GM12875 (cell line): ENCODE measurements around the gene METTL8.
A peak's percentile ranks its signal among the peaks of the same experiment; 100 is the strongest.

Experiments used
- H3K4me3 ChIP-seq: one replicate; pipeline ENCODE4 v1.5.1; 2011; ENCODE audit warnings: low read depth, low read length, control low read depth
- TF ChIP-seq, protein P1 (sequence below): IDR thresholded peaks from 2 replicates; pipeline ENCODE4 v1.5.1; 2011; ENCODE audit warnings: low read depth, mild to moderate bottlenecking, control low read depth, inconsistent platforms, low read length, moderate library complexity, borderline replicate concordance; ENCODE audit not compliant: insufficient read depth

The METTL8 gene, protein sequence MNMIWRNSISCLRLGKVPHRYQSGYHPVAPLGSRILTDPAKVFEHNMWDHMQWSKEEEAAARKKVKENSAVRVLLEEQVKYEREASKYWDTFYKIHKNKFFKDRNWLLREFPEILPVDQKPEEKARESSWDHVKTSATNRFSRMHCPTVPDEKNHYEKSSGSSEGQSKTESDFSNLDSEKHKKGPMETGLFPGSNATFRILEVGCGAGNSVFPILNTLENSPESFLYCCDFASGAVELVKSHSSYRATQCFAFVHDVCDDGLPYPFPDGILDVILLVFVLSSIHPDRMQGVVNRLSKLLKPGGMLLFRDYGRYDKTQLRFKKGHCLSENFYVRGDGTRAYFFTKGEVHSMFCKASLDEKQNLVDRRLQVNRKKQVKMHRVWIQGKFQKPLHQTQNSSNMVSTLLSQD

DNA sequence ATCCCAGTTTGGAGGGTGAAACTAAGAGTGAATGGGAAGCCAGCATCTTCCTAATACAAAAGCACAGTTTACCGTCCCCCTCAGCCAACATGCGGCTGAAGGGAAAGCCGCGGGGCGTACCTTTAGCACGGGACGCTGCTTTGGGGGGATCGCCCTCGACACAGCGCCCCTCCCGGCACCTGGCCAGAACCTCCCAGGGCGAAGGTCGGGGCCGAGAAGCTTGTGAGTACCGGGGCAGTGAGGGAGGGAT is at the start of gene METTL8:
Gene METTL8, minus strand, starts transcription at position 228 of the 250 bp plus-strand sequence. CDS start 41,805 bp downstream, outside the sequence.
- peak within 1 kb of the TSS; percentile 81 for H3K4me3 ChIP-seq
- TF ChIP-seq, protein P1, sequence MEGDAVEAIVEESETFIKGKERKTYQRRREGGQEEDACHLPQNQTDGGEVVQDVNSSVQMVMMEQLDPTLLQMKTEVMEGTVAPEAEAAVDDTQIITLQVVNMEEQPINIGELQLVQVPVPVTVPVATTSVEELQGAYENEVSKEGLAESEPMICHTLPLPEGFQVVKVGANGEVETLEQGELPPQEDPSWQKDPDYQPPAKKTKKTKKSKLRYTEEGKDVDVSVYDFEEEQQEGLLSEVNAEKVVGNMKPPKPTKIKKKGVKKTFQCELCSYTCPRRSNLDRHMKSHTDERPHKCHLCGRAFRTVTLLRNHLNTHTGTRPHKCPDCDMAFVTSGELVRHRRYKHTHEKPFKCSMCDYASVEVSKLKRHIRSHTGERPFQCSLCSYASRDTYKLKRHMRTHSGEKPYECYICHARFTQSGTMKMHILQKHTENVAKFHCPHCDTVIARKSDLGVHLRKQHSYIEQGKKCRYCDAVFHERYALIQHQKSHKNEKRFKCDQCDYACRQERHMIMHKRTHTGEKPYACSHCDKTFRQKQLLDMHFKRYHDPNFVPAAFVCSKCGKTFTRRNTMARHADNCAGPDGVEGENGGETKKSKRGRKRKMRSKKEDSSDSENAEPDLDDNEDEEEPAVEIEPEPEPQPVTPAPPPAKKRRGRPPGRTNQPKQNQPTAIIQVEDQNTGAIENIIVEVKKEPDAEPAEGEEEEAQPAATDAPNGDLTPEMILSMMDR: peak; percentile 80

- H3K4me3 ChIP-seq: no peak overlapping the region
- TF ChIP-seq, protein P1: no peak
These were observed 49.1 kb upstream of the METTL8 start for GRCh38 chr2:171482877-171483276.

- TF ChIP-seq, protein P1: no peak
- H3K4me3 ChIP-seq: no peak overlapping the region
These were observed 48.5 kb upstream of the METTL8 start for GRCh38 chr2:171482308-171482707.

DNA sequence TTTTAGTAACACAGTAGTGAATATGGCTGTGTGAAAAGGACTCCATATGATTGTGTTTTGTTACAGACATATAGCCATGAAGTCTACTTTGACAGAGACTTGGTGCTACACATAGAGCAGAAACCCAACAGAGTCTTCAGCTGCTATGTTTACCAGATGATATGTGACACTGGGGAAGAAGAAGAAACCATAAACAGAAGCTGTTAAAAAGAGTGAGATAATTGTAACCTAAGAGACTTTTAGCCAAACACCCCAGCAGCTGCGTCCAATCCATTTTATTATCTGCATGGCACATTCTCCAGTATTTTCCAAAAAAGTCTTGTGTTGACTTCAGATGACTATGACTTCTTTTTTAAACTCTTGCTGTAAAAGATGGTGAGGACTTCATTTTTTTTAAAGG is 47.1 kb upstream of the METTL8 start:
- no peak overlapping the region for H3K4me3 ChIP-seq
- TF ChIP-seq, protein P1: no peak

DNA sequence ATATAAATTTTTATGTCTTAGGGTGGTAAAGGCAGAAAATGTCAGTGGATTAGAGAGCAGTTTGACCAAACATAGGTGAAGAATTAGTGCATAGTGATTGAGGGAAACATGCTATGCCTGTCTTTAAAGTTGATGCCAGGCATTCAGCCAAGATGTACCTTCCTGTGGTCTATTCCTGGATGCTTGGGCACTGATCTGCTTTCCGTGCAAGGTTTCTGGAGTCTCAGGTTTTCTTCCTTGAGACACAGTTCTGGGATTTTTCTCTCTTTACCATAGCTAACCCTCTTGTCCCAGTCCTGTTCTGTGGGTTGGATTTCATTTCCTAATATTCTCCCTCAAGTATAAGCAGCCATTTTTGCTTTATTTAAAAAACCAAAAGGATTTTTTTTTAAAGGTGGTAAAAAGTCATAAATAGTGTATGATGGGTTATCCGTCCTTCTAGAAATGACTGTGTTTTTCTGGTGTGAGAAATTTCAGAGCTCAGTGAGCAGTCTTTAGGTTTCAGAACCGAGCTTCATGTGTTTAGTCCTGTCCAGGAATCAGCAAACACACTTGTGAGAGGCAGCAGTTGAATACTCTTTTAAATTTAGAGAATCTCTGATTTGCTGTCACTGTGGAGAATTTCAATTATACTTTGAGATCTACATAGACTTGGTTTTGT is 45.5 kb upstream of the METTL8 start:
- H3K4me3 ChIP-seq: no peak overlapping the region
- TF ChIP-seq, protein P1: no peak

GRCh38 chr2:171478345-171478744 is 44.6 kb upstream of the METTL8 start:
- H3K4me3 ChIP-seq: no peak overlapping the region
- TF ChIP-seq, protein P1: no peak

GRCh38 chr2:171475979-171476378 is 42.2 kb upstream of the METTL8 start:
- TF ChIP-seq, protein P1: no peak
- H3K4me3 ChIP-seq: no peak overlapping the region
